SW480 (cell line): ENCODE results near the gene RAP1GAP.
A peak's percentile ranks its signal among the peaks of the same experiment; 100 is the strongest.

ENCODE experiments used
- DNase-seq: peaks from one replicate; pipeline ENCODE4 v3.0.0-alpha.2; 2016; ENCODE audit warnings: low spot score

The RAP1GAP gene

DNA sequence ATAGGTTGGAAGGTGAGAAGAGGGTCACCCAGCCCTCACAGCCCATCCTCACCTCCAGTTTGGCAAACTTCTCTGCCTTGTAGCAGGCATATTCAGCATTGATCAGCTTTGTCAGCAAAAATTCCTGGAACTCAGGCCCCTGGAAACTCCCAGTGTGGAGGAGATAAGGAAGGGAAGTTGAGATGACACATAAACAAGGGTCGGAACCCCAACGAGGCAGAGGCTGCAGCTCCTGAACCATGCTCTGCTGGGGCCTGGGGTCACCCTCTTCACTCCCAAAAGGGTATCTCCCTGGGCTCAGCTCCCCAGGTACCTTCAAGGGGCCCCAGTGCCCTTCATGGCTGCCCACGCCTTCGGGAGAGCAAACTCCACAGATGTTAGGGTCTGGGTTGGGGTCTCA is 60.4 kb downstream of the RAP1GAP start:
- no peak for DNase-seq

DNA sequence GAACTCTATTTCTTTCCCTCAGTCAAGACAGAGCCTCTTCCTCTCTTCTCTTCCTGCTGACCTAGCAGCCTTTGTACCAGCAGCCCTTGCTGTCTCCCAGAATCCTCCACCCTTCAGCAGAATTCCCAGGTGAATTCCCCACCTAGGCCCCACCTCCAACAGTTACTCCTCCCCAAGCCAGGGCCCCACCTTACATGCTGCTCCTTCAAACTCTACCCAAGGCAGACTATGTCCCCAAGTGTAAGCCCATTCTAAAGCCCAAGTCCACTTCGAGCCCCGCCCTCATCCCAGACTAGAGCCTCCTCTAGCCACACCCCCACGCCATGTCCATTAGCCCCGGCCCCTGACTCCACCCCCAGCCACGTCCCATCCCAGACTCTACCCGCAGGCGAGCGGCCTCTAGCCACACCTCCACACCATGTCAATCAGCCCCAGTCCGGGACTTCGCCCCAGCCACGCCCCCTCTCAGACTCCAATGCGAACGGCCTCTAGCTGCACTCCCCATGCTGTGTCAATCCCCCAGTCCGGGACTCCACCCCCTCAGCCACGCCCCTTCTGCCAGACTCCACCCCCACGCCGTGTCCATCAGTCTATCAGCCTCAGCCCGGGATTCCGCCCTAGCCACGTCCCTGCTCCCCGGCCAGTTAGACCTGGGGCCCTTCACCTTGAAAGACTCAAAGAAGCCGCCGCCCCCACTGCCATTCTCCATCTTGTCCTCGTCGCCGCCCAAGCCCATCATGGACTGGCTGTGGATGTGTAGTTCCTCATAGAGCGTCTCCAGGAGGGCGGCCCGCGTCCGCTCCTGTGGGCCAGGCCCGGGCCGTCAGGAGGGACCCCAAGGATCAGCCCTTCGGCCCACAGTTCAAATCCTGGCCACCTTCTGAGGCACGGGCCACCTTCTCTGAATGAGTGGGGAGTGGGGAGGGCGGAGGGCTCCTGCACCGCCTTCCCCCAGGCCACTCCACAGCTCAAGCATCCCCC is 61.3 kb downstream of the RAP1GAP start:
- DNase-seq: peak; percentile 94

DNA sequence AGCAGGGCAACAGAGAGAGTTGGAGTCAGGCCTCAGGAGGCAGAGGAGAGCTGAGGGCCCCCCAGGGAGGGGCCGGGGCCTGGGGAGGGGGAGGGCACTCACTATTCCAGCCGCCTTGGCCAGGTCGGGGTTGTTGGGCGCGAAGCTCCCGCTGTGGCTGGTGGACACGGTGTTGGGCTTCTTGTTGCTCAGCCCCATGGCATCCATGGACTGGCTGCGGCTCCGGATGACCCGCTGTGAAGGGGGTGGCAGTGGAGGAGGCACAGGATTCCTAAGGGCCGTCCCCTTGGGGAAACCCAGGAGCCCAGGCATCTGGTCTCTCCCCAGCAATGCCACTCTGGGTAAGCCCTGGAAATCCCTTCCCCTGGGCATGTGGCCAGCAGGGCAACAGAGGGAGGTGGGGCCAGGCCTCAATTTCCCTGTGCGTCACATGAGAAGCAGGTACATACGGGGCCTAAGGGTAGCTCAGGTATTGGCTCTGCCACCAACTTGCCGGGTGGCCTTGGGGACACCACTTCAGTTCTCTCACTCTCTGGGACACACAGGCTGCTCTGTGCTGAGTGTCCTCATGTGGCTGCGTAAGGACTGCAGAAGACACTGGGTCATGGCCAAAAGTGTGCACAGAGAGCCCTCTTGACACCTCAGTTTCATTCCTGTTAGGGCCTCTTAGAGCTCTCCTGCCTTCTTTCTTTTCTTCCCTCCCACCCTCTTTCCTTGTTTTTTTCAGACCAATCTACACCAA is 63.0 kb downstream of the RAP1GAP start:
- DNase-seq: no peak

DNA sequence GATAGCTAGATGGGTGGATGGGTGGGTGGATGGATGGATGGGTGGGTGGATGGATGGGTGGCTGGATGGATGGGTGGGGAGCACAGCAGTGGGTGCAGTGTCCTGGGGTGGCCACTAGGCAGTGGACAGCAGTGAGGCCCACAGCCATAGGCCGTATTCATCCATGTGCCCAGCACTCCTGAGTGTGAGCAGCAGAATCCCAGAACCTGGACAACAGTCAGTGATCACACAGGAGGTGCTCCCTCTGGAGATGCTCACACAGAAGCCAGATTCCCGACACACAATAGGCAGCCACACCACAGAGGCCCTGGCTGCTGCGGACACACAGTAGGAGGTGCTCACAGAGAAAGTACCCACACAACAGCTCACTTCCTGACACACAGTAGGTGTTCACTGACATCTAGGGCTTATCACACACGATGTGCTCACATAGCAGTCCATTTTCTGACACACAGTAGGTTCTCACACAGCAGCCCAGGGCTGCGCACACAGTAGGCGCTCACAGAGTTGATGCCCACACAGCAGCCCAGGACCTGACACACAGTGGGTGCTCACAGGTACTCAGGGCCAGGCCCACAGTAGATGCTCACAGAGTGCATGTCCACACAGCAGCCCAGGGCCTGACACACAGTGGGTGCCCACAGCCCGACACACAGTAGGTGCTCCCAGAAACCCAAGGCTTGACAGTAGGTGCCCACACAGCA is 64.0 kb downstream of the RAP1GAP start:
- no peak for DNase-seq

DNA sequence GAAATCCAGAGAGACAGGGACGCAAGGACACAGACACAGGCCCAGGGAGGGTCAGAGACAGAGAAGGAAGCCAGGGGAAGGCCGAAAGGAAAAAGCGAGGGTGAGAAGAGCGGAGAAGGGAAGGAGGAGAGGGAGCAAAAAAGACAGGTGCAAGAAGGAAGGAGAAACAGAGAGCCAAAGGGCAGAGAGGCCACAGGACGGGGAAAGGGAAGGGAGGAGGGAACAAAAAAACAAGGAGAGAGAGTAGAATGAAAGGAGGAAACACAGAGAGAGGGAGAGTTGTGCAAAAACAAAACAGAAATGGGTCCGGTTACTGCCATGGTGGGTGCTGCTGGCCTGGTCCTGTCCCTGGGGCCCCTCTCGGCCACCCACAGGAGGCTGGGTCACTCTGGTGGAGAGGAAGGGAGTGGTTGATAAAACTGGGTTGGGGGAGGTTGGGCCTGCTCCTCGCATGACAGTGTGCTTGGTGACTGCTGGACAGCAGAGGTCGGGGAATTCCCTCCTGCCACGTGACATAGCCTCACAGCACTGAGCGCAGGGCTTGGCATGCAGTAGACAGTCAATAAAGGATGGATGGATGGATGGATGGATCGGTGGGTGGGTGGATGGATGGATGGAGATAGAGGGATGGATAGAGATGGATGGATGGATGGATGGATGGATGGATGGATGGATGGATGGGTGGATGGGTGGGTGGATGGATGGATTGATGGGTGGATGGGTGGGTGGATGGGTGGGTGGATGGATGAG is 64.8 kb downstream of the RAP1GAP start:
- no peak for DNase-seq

DNA sequence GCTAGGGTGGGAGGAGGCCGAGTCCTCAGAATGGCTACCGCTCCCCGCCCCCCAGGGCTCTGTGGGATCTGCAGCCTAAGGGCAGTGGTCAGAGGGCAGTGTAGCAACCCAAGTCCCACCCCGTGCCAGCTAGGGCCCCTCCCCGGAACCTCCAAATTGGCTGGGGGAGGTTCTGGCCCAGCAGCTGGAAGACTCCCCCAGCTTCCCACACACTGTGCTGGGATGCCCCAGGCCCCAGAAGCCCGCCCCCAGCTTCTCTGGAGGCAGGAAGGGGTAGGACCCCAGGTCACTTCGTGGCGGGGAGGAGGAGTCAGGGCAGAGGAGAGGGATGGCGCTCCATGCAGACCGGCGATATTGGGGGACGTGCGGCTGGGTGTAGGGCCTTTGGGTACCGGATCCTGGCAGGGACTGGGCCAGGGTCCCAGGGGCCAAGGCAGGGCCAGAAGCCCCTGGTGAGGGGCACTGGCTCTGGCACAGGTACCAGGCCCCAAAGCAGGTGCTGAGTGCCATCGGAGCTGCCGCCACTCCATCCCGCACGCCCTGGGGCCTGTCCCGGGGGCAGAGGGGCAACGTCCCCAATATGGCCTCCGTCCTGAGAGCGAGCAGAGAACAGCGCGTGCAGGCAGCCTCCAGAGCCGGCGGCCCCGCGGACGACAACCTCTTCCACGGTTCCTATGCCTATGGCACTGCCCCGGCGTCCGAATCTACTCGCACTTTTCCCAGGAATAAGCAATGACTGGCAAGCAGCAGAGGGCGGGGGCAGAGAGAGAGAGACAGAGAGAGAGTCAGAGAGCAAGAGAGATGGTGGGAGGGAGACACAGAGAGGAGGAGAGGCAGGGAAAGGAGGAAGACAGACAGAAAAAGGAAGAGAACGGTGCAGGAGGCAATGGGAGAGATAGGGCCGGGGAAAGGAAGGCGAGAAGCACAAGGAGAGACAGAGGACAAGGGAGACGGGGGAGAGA is 65.7 kb downstream of the RAP1GAP start:
- no peak for DNase-seq

DNA sequence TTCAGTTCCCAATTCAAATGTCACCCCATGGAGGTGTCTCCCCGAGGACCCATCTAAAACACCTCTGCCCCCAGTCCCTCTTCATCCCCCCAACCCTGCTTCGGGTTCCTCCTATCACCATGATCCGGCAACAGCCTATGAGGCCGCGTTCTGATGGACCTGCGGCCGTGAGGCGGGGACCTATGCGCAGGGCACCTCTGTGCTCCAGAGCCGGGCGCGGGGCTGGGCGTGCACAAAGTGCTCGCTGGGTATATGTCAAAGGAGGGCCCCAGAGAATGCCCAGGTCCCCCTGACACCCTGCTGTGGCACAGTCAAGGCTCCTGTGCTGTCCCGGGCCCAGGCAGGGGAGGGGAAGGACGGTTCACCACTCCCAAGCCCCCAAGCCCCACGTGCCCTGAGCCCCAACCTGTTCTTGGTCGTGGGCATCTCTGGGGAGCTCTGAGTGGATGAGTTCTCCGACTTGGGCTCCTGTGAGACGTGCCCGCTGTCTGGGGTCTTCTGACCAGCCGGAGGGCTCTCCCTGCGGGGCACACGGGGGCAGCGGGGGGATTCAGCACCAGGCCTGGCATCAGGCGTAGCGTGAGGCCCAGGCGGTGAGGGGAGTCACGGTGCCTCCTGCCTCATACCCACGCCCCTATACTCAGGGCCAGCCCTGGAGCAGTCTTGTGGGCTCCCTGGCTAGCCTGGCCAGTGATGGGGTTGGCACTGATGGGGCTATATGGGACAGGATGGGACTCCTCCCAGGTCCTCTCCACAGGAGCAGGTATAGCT is 67.7 kb downstream of the RAP1GAP start:
- DNase-seq: no peak

DNA sequence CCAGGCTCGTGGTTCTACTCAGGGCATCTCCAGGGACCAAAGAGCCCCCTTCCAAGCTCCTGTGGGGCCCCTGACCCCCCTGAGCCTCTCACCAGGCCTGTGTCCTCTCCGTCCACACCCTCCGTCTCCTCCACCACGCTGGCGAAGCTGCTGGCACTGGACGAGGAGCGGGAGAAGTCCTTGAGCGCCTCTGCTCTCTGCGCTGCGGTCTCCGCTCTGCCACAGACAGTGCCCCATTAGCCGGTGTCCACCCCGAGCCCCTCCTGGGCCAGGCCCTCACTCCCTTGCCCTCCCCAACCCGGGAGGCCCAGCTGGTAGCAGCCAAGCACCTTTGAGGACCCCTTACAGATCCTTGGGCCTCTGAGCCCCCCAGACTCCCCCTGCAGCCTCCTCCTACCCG is 69.8 kb downstream of the RAP1GAP start:
- DNase-seq: no peak

DNA sequence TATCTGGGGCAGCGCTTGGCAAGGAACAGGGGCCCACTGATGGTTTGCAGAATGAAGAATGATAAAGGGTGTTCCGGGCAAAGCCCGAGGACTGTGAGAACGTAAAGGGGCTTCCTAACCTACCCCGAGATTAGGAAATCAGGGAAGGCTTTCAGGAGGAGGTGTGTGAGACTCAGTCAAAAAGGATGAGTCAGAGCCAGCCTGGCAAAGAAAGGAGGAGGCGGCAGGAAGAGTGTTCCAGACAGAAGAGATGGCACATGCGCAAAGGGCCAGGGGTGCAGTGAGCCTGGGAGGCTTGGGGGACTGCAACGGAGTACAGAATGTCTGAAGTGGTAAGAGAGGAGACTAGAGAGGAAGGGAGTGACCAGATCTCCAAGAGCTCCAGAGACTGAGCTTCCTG is 70.3 kb downstream of the RAP1GAP start:
- no peak for DNase-seq

DNA sequence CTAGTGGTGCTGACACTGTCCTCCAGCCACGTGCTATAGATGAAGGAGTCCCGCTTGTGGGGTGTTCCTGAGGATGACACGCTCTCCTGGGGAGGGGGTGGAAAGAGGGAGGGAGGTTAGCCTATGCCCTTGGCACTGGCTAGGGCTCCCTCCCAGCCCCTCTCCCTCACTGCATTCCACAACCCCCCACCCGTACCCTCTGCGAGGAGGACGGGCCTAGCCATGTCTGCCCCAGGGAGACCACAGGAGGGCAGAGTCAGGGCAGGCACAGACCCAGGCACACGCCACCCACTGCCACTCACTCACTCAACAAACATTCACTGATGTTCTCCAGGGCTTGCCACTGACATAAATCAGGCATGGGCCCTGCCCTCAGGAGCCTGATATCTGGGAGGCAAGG is 70.7 kb downstream of the RAP1GAP start:
- no peak for DNase-seq

DNA sequence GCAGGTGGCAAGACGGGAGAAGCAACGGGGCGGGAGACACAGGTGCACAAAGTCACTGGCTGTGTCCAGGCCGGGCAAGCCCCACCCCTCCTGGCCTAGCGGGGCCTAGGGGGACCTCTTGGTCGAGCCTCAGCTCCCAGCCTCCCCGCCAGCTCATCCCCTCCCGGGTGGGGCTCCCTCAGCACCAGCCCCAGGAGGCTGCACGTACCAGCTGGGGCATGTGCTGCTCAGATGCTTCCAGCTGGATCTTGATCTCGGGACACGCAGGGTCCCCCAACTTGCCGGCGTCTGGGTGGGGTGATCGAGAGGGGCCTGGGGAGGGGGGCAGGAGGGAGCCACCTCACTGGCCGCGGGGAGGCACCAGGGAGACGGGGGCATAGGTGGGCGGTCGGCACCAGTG is 71.4 kb downstream of the RAP1GAP start:
- no peak for DNase-seq

DNA sequence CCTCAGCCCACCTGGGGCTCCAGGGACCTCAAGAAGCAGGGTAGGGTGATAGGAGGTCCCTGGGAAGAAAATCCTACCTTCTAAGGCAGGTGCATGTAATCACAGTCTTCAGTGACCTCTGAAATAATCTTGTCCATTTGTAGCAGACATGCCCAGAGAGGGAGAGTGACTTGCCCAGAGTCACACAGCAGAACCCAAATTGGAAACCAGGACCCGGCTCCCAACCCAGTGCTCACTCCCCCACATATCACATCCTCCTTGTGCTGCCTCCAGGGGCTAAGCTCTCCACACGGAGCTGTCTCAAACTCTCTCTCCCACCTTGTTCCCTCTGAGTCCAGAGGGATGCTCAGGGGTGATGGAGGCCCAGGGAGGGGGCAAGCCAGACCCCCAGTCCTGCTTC is 72.5 kb downstream of the RAP1GAP start:
- no peak for DNase-seq

DNA sequence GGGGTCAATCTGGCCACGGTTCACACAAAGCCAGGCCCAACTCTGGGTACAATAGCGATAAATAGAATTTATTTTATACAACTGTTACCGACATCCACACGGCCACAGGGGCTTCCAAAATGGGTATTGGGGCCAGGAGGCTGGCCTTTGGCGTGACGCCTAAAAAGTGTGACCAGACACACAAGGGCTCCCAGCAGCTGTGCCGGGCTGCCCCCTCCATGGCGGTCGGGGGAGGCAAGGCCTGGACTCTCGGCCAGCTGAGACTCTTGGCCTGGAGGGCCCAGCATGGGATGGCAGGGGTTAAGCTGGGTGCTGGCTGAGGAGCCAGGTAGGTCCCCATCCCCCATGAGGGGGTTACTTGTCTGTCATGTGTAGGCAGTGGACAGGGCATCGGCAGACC is 73.0 kb downstream of the RAP1GAP start:
- DNase-seq: no peak

DNA sequence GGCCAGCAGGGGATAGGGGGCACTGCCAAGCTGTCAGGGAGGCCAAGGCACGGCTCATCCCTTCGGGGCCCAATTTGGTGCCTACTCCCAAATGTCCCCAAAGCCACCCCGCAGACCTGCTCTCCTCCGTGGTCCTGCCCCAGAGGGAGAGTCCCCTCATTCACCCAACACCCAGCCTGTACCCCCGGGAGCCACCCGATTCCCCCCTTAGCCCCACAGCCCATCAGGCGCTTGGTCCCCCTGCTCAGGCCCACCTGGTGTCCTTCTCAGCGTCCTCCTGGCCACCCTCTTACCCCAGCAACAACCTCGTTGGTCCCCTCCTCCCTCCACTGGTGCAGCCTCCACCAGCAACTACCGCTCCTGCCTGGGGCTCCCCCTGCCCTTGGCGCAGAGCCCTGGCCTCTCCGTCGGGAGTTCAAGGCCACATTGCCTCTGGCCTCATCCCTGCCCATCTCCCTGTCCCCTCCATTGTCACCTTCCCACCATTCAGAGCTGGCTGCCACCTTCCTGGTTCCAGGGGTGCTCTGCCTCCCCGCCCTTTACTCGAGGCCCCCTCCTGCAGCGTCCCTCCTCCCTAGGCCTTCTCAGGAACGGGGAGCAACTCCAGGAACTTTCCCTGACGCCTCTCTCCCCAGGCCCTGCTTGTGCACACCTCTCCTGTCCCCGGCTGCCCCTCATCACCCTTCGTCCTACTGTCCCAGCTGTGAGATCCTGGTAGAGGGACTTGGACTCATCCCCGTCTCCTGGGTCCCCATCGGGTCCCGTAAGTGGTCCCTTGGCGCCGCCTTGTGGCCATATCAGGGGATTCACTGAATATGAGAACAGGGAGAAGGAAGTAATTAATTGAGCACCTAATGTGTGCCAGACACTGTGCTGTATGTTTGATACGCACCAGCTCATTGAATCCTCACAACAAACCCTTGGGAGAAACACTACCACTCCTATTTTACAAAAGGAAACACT is 73.9 kb downstream of the RAP1GAP start:
- peak; percentile 29 for DNase-seq

DNA sequence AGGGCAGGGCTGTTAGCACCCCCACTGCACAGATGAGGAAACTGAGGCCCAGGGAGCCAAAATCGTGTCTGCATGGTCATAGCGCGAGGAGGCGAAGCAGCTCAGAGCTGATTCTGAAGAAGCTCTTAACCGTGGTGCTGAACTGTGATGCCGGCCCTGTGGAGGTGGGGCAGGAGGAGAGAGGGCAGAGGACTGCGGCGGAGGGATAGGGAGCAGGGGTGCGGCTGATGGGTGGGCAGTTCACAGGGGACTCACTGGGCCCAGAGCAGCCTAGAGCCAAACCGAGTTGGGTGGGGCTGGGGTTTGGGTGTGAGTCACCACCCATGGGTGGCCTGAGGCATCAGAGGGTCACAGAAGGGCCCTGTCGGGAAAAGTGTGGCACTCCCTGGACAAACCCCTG is 74.7 kb downstream of the RAP1GAP start:
- peak; percentile 35 for DNase-seq

DNA sequence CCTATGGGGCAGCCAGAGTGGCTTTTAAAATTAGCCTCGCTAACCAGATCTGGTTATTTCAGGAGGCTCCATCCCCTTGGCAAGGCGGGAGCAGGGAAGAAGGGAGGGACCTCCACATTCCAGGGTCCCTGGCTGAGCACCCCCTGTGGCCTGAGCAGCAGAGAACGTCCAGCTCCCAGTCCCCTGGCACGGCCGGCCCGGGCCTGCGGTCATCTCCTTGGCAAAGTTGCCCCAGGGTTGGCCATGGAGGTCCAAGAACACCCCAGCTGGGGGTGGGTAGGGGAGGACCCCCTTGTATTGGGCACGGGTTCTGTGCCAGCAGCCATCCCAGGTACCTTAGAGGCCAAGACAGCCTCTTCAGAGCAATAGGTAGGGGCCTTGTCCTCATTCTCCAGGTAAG is 75.9 kb downstream of the RAP1GAP start:
- DNase-seq: no peak

DNA sequence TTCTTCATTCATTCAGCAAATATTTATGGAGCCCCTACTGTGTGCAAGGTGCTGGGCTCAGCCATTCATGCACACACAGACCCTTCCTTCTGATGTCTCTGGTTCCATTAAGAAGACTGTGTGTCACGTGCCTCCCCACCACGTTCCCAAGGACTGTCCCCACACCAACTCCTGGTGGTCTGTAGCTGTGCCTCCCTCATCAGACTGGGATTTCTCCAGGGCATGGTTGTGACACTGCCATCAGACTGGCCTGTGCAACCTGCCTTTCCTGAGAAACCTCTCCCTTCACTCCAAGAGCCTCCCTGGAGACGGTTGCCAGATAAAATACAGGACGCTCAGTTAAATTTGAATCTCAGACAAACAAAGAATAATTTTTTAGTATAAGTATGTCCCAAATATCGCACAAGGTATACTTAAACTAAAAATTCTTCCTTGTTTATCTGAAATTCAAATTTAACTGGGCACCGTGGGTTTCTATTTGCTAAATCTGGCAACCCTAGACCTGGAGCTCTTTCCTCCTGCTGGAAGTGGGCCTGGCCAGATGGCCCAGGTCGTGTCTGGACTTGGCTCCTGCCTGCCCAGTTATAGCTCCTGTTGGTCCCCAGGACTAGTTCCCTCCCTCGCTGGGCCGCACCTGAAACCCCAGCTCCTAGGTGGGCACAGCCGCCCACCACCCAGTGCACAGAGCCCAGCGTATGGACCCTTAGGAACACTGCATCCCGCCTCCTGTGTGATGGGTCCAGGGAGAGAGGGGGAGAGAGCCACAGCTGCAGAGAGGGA is 76.9 kb downstream of the RAP1GAP start:
- DNase-seq: no peak

DNA sequence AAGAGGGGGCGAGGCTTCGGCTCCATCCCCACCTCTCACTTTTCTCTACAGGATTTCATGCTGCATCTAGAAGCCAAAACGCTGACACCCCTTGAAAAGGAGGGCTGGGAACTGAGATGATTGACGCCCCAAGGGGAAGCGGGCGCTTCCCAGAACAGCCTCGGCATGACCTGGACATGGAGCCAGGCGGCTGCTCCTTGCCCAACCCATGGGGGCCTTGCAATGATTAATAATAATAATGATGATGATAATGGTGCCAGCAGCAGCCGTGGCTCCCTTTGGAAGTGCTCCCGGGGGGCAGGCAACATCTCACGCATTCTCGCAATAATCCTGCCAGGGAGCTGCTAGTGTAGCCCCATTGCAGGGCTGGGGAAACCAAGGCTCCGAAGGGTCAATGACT is 78.2 kb downstream of the RAP1GAP start:
- no peak for DNase-seq
